ENCODE measurements around the gene PLEKHH1.

The PLEKHH1 gene

DNA sequence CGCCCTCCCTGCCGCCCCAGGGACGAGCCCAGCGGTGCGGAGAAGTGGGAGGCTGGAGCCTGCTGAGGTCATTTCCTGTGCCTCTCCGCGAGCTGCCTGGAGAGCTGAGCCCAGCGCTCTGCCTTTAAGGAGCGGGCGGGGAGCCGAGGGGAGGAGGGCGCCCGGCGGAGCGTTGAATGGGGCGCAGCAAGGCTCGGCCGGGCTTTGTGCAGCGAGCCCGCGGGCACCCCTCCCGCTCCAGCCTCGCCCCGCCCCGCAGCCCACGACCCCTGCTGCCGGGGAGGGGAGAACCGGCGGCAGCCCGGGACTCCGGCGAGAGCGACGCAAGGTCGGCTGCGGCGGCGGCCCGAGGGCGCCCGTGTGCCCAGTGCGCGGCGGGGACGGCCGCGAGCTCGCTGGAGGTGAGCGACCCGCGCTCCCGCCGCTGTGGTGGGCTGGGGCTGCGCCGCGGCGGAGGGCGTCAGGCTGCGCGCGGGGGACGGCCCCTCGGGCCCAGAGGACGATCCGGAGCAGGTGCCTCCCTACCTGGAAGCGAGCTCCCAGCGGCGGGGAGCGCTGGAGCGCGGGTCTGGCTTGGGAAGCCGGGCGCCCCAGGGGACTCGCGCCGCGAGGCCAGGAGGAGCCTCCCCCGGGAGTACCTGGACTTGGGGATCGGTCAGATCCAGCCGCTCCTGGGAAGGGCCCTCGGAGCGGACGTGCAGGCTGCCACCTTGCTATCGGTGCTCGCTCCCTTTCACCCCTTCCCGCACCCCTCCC, at the start of gene PLEKHH1:
Gene PLEKHH1, plus strand, starts transcription at position 293 of the 756 bp plus-strand sequence. CDS start 8,578 bp downstream, outside the sequence.
- peak; percentile 70 for DNase-seq

DNA sequence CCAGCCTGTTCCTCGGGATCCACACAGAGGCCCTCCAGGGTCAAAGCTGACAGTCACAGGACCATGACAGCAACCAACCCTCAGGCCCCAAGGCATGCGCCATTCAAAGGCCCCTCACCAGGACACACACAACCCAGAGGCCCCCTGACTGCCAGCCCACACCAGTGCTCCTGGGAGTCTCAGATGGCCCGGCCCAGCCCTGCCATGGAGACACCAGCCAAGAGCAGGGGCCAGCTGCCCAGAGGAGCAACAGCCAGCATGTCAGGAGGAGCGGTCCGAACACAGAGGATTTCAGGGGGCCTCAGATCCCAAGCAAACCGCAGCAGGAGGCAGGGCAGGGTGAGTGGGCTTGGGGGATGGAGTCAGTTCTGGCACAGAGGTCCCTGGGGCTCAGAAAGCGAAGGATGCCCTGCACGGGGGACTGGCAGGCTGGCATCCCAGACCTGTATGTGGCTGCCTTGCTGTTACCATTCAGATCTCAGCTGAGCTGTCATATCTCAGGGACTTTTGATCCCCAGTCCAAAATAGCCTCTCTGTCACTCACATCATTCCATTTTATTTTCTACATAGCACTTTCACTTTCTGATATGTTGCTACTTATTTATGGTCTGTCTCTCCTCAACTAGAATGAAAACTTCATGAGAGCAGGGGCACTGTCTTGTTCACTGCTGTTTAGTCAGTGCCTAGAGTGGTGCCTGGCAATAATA, 49.4 kb upstream of the PLEKHH1 start:
- no peak for DNase-seq

DNA sequence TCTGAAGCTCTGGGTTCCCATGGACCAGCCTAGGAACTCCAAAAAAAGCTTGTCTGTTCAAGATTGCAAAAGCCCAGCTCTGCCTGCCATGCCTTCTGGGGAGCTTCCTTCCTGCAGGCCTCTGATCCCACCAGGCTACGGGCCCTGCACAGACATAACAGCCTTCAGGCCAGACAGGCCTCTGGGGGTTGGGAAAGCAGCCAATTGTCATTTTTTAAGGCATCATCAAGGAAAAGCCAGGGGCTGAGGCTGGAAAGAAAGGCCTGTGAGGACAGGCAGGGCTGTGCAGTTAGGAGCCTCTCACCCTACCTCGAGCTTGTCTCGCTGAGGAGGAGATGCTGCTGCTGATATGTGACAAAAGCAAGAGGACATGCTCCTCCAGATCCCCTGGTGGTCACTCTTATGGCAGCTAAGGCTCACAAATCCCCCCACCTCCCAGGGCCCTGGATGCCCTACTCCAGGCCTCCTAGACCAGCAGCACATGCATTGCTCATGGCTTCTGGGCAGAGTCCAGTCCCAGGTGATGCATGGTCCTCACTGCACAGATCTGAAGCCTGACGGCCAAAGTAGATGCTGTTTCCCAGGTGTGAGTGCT, 47.5 kb upstream of the PLEKHH1 start:
- DNase-seq = peak; percentile 55

DNA sequence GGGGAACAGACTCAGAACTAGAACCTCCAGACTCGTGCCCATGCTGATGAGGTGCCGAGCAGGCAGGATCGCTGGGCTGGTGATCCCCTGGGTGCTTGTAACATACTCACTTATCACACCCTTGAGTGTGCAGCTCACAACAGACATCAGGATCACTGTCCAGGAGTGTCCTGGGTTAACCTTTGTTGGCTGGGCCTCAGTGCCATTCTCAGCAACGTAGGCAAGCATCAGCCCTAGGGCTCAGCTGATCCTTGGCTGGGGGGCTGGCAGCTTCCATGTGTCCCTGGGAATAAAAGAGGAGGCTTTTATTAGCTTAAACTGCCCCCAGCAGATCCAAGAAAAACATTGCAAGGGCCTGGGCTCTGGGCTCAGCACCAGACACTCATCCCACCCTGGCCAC, 46.2 kb upstream of the PLEKHH1 start:
- DNase-seq = no peak

DNA sequence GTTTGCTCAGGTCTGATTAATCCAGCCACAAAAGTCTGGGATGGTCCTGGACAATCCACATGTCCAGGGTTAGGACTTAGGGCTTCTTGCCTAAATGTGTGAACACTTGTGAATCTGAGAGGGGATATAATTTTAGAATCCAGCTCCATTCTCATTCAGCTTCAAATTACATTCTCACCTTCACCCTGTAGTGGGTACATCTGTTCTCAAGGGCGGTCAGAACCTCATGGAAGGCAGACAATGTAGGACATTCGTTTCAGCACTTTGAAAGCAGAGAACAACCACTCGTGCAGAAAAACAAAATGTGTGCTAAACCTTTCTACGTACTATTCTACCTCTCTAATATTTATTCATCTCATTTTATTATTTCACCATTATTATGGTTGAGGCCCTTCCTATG, 45.8 kb upstream of the PLEKHH1 start:
- no peak for DNase-seq

DNA sequence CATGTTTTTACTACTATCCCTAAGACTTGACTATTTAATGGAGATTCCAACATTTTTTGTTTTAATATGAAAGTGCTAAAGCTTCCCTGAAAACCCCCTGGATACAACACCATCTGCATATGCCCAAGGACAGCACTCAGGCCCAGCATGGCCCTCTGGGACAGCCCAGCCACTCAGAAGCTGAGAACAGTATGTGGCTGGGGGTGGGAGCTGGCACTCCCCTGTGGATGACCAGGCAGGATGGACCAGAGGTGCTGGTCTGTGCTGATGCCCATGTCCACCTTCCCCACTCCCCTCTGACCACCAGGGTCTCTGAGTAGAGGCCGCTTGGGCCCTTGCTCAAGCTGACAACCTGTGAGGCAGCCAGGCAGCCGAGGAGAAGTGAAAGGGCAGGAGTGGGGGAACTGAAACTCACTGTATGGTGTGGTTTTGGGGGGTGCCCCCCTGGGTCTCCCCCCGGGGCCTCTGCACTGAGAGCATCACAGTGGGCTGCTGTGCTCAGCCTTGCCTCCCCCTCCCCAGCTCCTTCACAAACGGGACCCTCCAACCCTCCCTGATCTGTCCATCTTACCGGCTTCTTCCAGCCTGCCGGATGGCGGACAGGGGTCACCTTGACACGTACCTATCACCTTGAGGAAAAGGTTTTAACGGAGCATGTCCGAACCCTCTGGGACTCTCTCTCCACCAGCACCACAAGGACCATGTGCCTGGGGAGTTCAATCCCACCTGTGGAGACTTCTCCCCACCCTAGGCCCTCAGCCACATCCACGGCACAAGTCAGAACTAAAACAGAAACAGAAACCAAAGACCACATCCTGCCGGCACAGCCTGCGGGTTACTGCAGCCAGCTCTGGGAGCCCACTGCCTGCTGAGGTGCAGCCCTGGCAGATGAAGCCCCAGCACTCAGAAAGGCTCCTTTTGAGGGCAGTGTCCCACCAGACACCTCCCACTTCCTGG, 44.9 kb upstream of the PLEKHH1 start, which contains the start of gene TMEM229B:
Gene TMEM229B, minus strand, starts transcription at position 785 of the 957 bp plus-strand sequence. CDS start 14,798 bp downstream, outside the sequence.
- no peak for DNase-seq

DNA sequence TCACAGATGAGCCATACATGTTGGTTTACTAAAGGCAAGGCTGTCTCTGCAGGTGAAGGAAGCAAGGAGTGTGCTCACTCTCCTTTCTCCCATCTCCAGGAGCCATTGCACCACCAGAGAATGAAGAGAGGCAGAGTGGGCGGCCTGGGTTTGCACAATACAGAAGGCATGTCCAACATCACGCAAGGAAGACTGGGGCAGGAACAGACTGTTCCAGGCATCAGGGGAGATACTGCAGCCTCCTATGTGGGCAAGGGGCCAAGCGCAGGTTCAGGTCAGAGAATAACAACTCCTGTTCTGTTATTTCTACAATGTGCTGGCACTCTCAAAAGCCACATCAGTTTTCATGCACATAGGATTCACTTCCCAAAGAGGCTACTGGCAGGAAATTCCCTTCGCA, 42.9 kb upstream of the PLEKHH1 start:
- DNase-seq = no peak

DNA sequence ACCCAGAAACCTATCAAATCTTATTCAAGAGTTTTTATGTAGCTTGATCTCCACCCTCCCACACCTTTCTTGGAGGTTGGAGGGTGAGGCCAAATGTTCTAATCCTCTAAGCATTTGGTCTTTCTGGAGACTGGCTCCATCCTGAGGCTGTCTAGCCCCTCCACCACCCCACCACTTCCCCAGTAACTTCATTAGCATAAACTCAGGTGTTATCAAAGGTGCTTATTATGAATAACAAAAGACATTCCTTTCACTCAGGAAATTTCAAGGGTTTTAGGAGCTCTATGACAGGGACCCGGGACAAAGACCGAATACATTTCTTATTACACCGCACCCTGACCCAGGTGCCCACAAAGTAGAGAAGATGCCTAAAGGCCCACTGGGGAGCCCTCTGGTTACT, 41.8 kb upstream of the PLEKHH1 start:
- DNase-seq = no peak

DNA sequence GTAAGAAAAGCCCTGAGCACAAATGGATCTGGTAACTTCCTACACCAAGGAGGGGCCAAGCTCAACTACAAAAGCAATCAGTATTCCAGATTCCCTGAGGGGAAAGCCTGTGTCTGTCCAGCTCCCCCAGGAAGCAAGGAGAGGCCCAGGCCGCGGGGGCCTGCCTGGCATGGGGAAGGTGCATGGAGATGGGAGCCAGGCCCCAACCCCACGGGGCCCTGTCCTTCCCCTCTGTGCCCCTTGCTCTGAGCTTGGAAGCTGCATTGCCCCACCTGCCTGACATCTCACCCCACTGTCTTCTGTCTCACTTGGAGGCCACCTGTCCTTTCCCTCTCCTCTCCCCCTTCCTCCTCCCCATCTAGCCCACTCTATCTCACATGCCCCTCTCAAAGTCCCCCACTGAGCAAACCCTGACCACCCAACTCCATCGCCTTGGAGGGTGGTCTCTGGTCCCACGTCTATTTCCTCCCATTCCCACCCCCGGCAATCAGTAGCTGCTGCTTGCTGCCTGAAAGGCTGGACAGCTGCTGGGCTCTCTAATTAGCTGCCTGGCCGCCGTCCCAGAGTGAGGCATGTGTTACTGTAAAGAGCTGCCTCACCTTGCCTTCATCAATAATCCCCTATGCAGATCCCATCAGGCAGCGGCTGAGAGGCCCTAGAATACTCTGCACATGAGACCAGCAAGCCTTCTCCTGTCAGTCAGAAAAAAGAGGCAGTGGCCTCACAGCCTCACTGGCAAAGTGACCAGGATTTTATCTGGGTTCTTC, 41.2 kb upstream of the PLEKHH1 start:
- no peak for DNase-seq

DNA sequence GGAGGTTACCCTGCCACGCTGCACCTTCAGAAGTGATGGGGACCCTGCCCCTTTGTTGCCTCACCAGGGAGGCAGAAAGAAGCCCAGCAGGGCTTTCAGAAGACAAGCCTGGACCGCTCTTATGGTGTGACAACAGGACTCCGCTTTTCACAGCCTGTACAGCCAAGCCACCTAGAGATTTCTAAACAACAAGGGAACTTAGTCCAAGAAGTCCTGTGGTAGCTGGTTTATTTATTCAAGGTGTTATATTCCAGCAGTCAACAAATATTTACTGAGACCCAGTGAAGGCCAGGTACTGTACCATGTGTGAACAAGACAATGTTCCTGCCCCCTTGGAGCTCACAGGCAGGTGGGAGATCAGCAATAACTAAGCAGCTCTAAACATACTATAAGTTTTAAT, 40.6 kb upstream of the PLEKHH1 start:
- DNase-seq = no peak

DNA sequence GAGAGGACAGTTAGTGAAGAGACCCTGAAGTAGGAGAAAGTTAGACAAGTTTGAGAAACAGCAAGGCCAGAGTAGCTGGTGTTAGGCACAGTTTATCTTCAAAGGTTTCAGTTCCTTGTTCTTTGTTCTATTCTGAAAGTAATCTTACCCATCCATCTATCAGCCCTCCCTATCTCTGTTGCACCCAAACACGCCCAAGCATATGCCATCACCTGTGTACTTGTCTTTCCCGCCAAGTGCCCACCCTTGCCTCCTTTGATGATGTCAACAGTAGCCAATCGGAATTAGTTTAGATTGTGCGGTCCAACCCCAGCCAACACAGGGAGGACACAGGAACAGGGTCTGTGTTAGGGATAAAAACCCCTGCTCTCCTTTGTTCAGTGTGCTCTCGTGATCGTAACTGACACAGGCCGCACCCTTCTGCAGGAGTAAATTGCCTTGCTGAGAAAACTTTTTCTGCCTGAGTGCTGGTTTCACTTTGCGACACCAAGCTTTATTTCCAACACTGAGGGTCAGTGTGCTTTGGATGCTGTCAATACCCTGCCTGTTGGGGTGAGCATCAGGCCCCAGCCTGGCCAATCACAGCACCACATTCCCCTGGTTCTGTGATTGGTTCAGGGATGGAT, 39.9 kb upstream of the PLEKHH1 start:
- no peak for DNase-seq

DNA sequence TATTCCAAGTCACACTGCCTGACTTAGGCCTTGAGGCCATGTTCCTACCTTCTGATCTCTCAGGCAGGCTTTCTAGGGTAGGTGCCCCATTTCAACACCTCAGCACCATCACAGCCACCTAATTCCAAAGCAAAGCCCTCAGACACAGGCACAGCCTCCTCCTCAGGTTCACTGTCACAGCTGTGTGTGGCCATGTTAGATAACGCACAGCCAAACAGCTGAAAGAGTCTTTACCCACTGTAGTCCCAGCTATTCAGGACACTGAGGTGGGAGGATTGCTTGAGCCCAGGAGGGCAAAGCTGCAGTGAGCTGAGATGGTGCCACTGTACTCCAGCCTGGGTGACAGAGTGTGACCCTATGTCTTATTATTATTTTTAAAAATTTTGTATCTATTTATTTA, 37.3 kb upstream of the PLEKHH1 start:
- DNase-seq = no peak

DNA sequence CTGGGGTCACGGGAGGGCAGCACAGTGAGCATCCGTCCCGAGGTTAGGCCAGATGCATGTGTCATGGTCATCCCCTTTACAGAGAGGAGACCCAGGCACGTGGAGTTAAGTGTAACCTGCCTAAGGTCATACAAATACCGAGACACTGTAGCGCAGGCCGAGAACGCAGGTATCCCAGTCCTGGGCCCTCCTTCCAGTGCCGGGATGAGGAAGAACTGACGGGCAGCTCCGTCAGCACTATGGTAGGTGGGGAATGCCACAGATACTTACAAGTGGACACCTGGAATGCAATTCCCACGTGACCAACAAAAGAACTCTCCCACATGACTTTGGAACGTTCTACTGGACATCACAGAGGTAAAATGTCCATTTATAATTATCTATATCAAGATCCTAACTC, 35.9 kb upstream of the PLEKHH1 start:
- no peak for DNase-seq

DNA sequence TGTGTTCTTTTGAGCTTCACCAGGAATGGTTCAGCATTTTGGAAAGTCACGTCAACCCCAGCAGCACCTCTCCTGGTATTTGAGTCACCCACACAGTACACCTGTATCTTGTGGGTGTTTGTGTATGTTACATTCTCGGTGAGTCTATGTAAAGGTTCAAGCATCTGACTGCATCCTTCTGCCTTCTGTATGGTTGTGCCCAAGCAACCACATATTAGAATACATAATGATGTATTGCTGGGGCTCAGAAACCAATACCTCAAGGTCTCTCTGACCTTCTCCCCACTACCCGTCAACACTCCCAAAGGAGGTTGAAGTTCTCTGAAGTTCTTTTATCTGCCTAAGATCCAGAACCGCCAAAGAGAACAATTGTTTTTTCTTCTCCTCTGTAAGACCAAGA, 35.4 kb upstream of the PLEKHH1 start:
- no peak for DNase-seq

DNA sequence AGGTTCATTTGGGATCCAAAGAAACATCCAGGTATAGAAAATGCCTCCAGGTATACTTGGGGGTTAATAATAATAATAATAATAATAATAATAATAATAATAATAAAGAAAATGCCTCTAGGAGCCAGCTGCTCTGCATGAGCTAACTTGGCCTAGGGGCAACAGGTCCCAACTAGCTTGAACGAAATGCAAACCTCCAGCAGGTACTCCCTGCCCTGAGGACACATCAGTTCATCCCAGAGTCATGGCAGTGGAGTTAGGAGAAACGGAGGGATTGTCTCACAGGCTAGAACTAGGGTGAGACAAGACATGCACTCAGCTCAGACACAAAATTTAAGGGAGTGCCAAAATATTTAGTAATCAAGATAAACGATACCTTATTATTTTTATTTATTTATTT, 32.1 kb upstream of the PLEKHH1 start:
- DNase-seq = no peak

DNA sequence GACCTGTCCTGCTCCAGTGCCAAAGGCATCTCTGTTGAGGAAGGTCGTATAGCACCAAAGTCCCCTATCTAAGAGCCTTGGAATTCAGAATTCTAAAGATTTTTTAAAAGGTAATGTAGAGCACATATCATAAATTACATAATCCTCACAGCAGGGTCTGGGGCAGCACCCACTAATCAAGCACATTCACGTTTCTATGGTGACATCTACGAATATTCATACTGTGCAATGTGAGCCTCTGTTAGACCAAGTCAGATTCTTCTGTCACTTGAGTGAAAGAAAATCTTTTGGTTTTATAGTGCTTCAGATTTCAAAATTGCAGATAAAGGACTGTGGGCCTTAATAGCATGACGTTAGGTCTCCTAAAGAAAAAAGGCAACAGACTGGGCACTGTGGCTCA, 31.4 kb upstream of the PLEKHH1 start:
- DNase-seq = no peak

DNA sequence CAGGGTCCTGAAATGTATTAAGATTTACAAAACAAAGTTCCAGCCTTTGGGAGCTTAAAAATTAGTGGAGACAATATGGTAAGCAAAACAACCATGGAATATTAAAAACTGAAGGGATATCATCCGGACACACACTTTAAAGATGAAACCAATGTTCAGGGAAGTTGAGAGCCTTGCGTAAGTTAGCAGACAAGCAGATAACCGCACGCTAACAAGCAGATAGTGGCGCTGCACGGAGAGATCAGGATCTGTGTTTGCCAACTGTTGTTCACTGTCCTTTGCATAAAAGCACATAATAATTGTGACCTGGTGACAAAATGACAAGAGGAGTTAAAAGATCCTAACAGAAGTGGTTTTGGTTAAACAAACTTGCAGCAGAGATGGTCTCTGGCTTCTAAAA, 30.2 kb upstream of the PLEKHH1 start:
- no peak for DNase-seq

DNA sequence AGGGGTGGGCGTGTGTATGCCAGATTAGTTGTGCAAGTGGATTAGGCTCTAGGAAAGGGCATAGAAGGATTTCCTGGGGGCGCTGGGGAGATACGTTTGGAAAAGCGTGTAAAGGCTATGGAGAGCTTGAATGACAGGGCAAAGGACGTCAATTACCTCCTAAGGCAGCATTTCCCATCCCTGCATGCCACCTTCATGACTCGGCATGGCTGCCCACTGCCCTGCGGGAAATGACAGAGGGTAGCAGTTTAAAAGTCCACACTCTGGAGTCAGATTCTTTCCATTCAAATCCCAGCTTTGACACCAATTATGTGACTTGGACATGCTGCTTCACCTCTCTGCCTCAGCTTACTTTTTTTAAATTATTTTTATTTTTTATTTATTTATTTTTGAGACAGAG, 29.8 kb upstream of the PLEKHH1 start:
- no peak for DNase-seq

DNA sequence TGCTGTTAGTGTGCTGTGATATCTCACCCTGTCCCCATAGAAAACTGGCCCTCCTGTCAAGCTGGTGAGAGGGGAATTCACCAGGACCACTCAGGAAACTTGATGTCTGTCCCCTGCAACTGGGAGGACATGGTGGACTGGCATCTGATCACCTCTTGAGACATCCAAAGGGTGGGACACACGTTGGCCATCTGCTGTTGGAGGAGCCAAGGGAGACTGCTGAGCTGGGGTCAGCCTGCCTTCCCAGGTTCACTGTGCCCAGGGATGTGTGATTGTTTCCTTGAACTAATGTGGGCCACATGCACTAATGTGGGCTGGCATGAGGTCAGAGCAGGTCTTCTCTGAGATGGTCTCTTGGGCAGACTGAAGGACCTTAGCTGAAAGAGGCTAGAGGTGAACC, 27.8 kb upstream of the PLEKHH1 start:
- no peak for DNase-seq

DNA sequence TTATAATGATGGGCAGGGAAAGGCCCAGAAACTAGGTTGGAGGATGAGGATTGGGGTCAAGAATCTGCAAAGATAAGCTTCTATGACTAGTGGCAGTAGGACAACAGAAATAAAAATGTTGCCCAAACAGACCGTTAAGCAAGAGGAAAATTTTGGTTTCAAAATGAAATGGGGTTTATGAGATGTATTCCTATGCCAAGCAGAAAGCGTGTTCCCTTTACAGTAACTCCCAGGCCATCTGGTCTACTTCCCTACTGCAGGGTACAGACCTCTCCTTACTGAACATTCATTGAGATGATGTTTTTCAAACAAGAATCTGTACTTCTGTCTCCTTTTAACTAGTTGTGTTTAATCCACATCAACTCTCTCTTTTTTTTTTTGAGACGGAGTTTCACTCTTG, 24.1 kb upstream of the PLEKHH1 start:
- no peak for DNase-seq

DNA sequence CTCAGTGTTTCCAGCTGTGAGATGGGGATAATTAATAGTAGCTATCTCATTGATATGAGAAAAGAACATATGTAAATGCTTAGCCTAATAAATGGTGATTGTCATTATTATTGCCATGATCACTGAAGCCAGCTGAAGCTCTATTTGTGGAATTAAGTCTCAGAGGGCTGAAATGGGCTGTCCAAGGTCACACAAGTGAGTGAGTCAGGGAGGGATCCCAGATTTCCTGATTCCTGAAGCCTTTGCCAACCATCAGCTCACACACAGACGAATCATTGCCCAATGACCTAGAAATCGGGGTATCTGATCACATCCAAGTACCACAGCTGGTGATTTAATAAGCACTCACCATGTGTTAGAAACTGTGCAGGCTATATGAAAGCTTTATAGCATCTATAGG, 23.0 kb upstream of the PLEKHH1 start:
- peak; percentile 15 for DNase-seq

DNA sequence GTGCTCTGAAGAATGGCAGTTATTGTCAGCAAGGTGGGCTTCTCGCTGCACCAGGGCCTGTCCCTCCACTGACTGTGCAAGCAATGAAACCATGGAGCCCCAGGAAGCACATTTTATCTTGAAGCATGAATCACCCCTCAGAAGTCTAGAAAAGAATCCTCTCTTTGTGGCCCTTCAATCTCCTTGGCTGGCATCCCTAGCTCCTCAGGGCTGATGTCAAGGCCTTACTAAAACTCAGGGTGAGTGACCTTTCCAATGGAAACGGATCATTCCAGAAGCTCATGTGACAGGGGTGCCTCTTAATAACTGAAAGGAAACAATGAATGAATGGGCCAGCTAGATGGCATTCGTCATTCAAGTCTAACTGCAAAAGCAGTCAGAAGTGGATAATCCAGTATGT, 22.3 kb upstream of the PLEKHH1 start:
- DNase-seq = no peak

Data from fibroblast of skin of right biceps (primary cell).